ENCODE data around the gene LRRK2. TPM values are rescaled to one million over a fixed set of nuclear protein-coding genes. Genes with fewer than 3 reads are reported as not detected.
A peak's percentile ranks its signal among the peaks of the same experiment; 100 is the strongest.

Gene LRRK2
- polyA plus RNA-seq (2012; ENCODE audit: low read depth, missing spikeins) = 0.24 TPM

GRCh38 chr12:40224439-40225291 lies at the start of gene LRRK2:
Gene LRRK2 (plus strand): TSS chr12:40224997. CDS start chr12:40225132, 135 bp downstream.
- no peak for TF ChIP-seq TAF1 (IDR thresholded peaks at IDR 0.05; ENCODE audit: low read depth, low read length)
- no peak for TF ChIP-seq POLR2AphosphoS5 (IDR thresholded peaks at IDR 0.05; ENCODE audit: low read depth, low read length)
- FAIRE-seq (peak; percentile 62), DNase-seq (ENCODE audit: insufficient read length, low spot score) (no peak)

GRCh38 chr12:40175045-40175444 lies 49.8 kb upstream of the LRRK2 start:
- no peak for FAIRE-seq
- TF ChIP-seq POU2F2 (IDR thresholded peaks at IDR 0.05; ENCODE audit: low read depth, low read length) (no peak), SPI1 (IDR thresholded peaks at IDR 0.05; ENCODE audit: low read depth, low read length) (no peak), POLR2A (IDR thresholded peaks at IDR 0.05; ENCODE audit: low read depth, low read length) (no peak), POLR2AphosphoS5 (IDR thresholded peaks at IDR 0.05; ENCODE audit: low read depth, low read length) (no peak), TAF1 (IDR thresholded peaks at IDR 0.05; ENCODE audit: low read depth, low read length) (no peak), PAX5 (IDR thresholded peaks at IDR 0.05; ENCODE audit: insufficient read depth, low read length, severe bottlenecking) (no peak)
- no peak for DNase-seq (ENCODE audit: insufficient read length, low spot score)

GRCh38 chr12:40175489-40175888 lies 49.3 kb upstream of the LRRK2 start:
- TF ChIP-seq PAX5 (IDR thresholded peaks at IDR 0.05; ENCODE audit: insufficient read depth, low read length, severe bottlenecking) (no peak), POLR2AphosphoS5 (IDR thresholded peaks at IDR 0.05; ENCODE audit: low read depth, low read length) (no peak), POLR2A (IDR thresholded peaks at IDR 0.05; ENCODE audit: low read depth, low read length) (no peak), POU2F2 (IDR thresholded peaks at IDR 0.05; ENCODE audit: low read depth, low read length) (no peak), SPI1 (IDR thresholded peaks at IDR 0.05; ENCODE audit: low read depth, low read length) (no peak), TAF1 (IDR thresholded peaks at IDR 0.05; ENCODE audit: low read depth, low read length) (no peak)
- DNase-seq (ENCODE audit: insufficient read length, low spot score) = no peak
- no peak for FAIRE-seq

- no peak for FAIRE-seq
- no peak for DNase-seq (ENCODE audit: insufficient read length, low spot score)
- TF ChIP-seq POLR2A (IDR thresholded peaks at IDR 0.05; ENCODE audit: low read depth, low read length) (no peak), POU2F2 (IDR thresholded peaks at IDR 0.05; ENCODE audit: low read depth, low read length) (no peak), POLR2AphosphoS5 (IDR thresholded peaks at IDR 0.05; ENCODE audit: low read depth, low read length) (no peak), SPI1 (IDR thresholded peaks at IDR 0.05; ENCODE audit: low read depth, low read length) (no peak), PAX5 (IDR thresholded peaks at IDR 0.05; ENCODE audit: insufficient read depth, low read length, severe bottlenecking) (no peak), TAF1 (IDR thresholded peaks at IDR 0.05; ENCODE audit: low read depth, low read length) (no peak)
Observed at GRCh38 chr12:40178701-40179100, 46.1 kb upstream of the LRRK2 start.

- no peak for FAIRE-seq
Observed at GRCh38 chr12:40181490-40181889, 43.3 kb upstream of the LRRK2 start.

GRCh38 chr12:40183715-40184114 lies 41.1 kb upstream of the LRRK2 start:
- no peak for FAIRE-seq
- DNase-seq (ENCODE audit: insufficient read length, low spot score) = no peak
- TF ChIP-seq POU2F2 (IDR thresholded peaks at IDR 0.05; ENCODE audit: low read depth, low read length) (no peak), POLR2AphosphoS5 (IDR thresholded peaks at IDR 0.05; ENCODE audit: low read depth, low read length) (no peak), TAF1 (IDR thresholded peaks at IDR 0.05; ENCODE audit: low read depth, low read length) (no peak)

More at GRCh38 chr12:40181490-40181889, 43.3 kb upstream of the LRRK2 start:
- TF ChIP-seq POLR2AphosphoS5 (IDR thresholded peaks at IDR 0.05; ENCODE audit: low read depth, low read length) = no peak
- no peak for TF ChIP-seq POU2F2 (IDR thresholded peaks at IDR 0.05; ENCODE audit: low read depth, low read length)
- no peak for TF ChIP-seq TAF1 (IDR thresholded peaks at IDR 0.05; ENCODE audit: low read depth, low read length)
- TF ChIP-seq POLR2A (IDR thresholded peaks at IDR 0.05; ENCODE audit: low read depth, low read length) = no peak
- TF ChIP-seq PAX5 (IDR thresholded peaks at IDR 0.05; ENCODE audit: insufficient read depth, low read length, severe bottlenecking) = no peak
- no peak for TF ChIP-seq SPI1 (IDR thresholded peaks at IDR 0.05; ENCODE audit: low read depth, low read length)
- no peak for DNase-seq (ENCODE audit: insufficient read length, low spot score)

- no peak for TF ChIP-seq PAX5 (IDR thresholded peaks at IDR 0.05; ENCODE audit: insufficient read depth, low read length, severe bottlenecking)
- no peak for TF ChIP-seq POLR2A (IDR thresholded peaks at IDR 0.05; ENCODE audit: low read depth, low read length)
- TF ChIP-seq POU2F2 (IDR thresholded peaks at IDR 0.05; ENCODE audit: low read depth, low read length) = no peak
- TF ChIP-seq POLR2AphosphoS5 (IDR thresholded peaks at IDR 0.05; ENCODE audit: low read depth, low read length) = no peak
- no peak for TF ChIP-seq SPI1 (IDR thresholded peaks at IDR 0.05; ENCODE audit: low read depth, low read length)
- no peak for TF ChIP-seq TAF1 (IDR thresholded peaks at IDR 0.05; ENCODE audit: low read depth, low read length)
- FAIRE-seq = no peak
- no peak for DNase-seq (ENCODE audit: insufficient read length, low spot score)
Observed at GRCh38 chr12:40184493-40185302, 40.1 kb upstream of the LRRK2 start.

GRCh38 chr12:40185303-40185693 lies 39.5 kb upstream of the LRRK2 start:
- DNase-seq (ENCODE audit: insufficient read length, low spot score) (no peak), FAIRE-seq (no peak)
- TF ChIP-seq PAX5 (IDR thresholded peaks at IDR 0.05; ENCODE audit: insufficient read depth, low read length, severe bottlenecking) (no peak), POU2F2 (IDR thresholded peaks at IDR 0.05; ENCODE audit: low read depth, low read length) (no peak), SPI1 (IDR thresholded peaks at IDR 0.05; ENCODE audit: low read depth, low read length) (no peak), POLR2AphosphoS5 (IDR thresholded peaks at IDR 0.05; ENCODE audit: low read depth, low read length) (no peak), TAF1 (IDR thresholded peaks at IDR 0.05; ENCODE audit: low read depth, low read length) (no peak), POLR2A (IDR thresholded peaks at IDR 0.05; ENCODE audit: low read depth, low read length) (no peak)

- TF ChIP-seq POU2F2 (IDR thresholded peaks at IDR 0.05; ENCODE audit: low read depth, low read length) = no peak
- no peak for TF ChIP-seq SPI1 (IDR thresholded peaks at IDR 0.05; ENCODE audit: low read depth, low read length)
- TF ChIP-seq PAX5 (IDR thresholded peaks at IDR 0.05; ENCODE audit: insufficient read depth, low read length, severe bottlenecking) = no peak
- no peak for TF ChIP-seq TAF1 (IDR thresholded peaks at IDR 0.05; ENCODE audit: low read depth, low read length)
- TF ChIP-seq POLR2A (IDR thresholded peaks at IDR 0.05; ENCODE audit: low read depth, low read length) = no peak
- TF ChIP-seq POLR2AphosphoS5 (IDR thresholded peaks at IDR 0.05; ENCODE audit: low read depth, low read length) = no peak
- FAIRE-seq (no peak), DNase-seq (ENCODE audit: insufficient read length, low spot score) (no peak)
Observed at GRCh38 chr12:40188558-40189320, 36.1 kb upstream of the LRRK2 start.

All from GM12891 (cell line).